GM12892 (cell line): Measurements from ENCODE around the gene IFNA8.

Experiments used
- POLR2A ChIP-seq: IDR thresholded peaks from 2 replicates; pipeline ENCODE4 v1.6.1; 2011; ENCODE audit warnings: low read depth, low read length, control low read depth
- TAF1 ChIP-seq: IDR thresholded peaks from 2 replicates; pipeline ENCODE4 v1.6.1; 2011; ENCODE audit warnings: low read depth, mild to moderate bottlenecking, control low read depth, low read length, borderline replicate concordance

DNA sequence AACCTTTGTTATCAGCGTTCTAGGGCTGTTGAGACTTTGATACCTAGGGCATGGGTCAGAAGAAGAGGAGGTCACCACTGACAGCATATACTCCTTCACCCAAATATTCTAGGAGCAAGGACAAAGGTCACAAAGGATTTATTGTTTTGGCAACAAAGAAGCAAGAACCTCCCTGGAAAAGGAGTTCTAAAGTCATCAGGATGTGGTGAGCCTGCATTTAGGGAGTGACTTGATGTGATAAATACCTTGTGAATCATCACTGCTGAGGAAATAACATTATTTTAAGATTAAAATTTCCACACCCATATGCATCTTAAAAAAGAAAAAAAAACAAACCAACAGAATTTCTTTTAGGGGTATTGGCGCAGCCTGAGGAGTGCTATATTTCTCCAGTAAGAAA is 45.2 kb downstream of the IFNA8 start:
- no peak for TF ChIP-seq POLR2A
- TF ChIP-seq TAF1: no peak
